ENCODE measurements around the gene SUSD3.

DNA sequence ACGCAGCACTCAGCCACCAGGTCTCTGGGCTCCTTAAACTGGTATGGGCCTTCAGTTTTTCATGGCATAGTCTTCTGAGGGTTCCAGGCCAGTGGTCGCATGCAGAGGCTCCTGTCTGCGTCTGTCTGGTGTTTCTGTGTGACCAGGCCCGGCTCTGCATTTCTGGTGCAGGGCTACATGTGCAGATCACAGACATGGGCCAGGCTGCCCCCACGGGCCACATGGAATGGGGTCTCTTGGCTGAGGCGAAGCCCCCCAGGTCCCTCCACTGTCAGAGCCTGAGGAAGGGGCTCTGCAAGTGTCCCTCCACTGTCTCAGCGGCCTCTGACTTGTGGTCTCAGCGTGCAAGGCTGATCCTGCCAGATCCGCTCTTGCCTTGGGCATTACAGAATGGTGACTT is 21.9 kb downstream of the SUSD3 start:
- TF ChIP-seq REST (IDR thresholded peaks at IDR 0.05; ENCODE audit: insufficient read depth in 1 of 2, low read depth in 2 of 2, low read length in 1 of 2) = no peak
- TF ChIP-seq, protein P1, sequence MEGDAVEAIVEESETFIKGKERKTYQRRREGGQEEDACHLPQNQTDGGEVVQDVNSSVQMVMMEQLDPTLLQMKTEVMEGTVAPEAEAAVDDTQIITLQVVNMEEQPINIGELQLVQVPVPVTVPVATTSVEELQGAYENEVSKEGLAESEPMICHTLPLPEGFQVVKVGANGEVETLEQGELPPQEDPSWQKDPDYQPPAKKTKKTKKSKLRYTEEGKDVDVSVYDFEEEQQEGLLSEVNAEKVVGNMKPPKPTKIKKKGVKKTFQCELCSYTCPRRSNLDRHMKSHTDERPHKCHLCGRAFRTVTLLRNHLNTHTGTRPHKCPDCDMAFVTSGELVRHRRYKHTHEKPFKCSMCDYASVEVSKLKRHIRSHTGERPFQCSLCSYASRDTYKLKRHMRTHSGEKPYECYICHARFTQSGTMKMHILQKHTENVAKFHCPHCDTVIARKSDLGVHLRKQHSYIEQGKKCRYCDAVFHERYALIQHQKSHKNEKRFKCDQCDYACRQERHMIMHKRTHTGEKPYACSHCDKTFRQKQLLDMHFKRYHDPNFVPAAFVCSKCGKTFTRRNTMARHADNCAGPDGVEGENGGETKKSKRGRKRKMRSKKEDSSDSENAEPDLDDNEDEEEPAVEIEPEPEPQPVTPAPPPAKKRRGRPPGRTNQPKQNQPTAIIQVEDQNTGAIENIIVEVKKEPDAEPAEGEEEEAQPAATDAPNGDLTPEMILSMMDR (IDR thresholded peaks at IDR 0.05) = no peak
